IPS-NIHi11 (cell line): Measurements from ENCODE around the gene P2RX6.
"Not testable (repeated sequence)": the region's sequence is repeated elsewhere in the genome, so short reads cannot be mapped to it uniquely, and the experiment has no call there.

Experiments used
- DNase-seq: peaks from one replicate; pipeline ENCODE4 v3.0.0; 2012; ENCODE audit warnings: mixed read lengths, low spot score

The P2RX6 gene

GRCh38 chr22:21014726-21015465, at the start of gene P2RX6:
TSS of gene P2RX6 (plus strand) at chr22:21015165. CDS start at chr22:21015175, 10 bp downstream.
- peak; percentile 47 for DNase-seq

- DNase-seq, result no peak
These were observed 48.8 kb upstream of the P2RX6 start for GRCh38 chr22:20965888-20966855.

- DNase-seq, result no peak
These were observed 47.9 kb upstream of the P2RX6 start, which contains the start of gene AIFM3 for GRCh38 chr22:20966883-20967696. TSS of gene AIFM3 (plus strand) at chr22:20967255. CDS start at chr22:20967945, 690 bp downstream.

GRCh38 chr22:20967697-20968211, 47.2 kb upstream of the P2RX6 start:
- DNase-seq, result peak; percentile 59

GRCh38 chr22:20968281-20968977, 46.5 kb upstream of the P2RX6 start:
- no peak for DNase-seq

GRCh38 chr22:20970939-20971657, 43.9 kb upstream of the P2RX6 start:
- no peak for DNase-seq

- not testable (repeated sequence) for DNase-seq
These were observed 42.8 kb upstream of the P2RX6 start for GRCh38 chr22:20972014-20972694.

GRCh38 chr22:20972933-20973577, 41.9 kb upstream of the P2RX6 start:
- no peak for DNase-seq

- DNase-seq, result no peak
These were observed 41.2 kb upstream of the P2RX6 start for GRCh38 chr22:20973634-20974286.

GRCh38 chr22:20974336-20974955, 40.5 kb upstream of the P2RX6 start:
- no peak for DNase-seq

- no peak for DNase-seq
These were observed 39.2 kb upstream of the P2RX6 start for GRCh38 chr22:20975541-20976290.

GRCh38 chr22:20976291-20976877, 38.6 kb upstream of the P2RX6 start:
- no peak for DNase-seq

GRCh38 chr22:20977019-20977418, 37.9 kb upstream of the P2RX6 start:
- DNase-seq, result no peak

GRCh38 chr22:20977516-20978170, 37.3 kb upstream of the P2RX6 start:
- no peak for DNase-seq

GRCh38 chr22:20978419-20978818, 36.5 kb upstream of the P2RX6 start:
- DNase-seq, result no peak

GRCh38 chr22:20979243-20979809, 35.6 kb upstream of the P2RX6 start:
- peak; percentile 94 for DNase-seq
